Glomerular visceral epithelial cell (primary cell): ENCODE measurements around the gene C17orf107.
"Not testable (repeated sequence)": the region's sequence is repeated elsewhere in the genome, so short reads cannot be mapped to it uniquely, and the experiment has no call there.

ENCODE experiments used
- DNase-seq: peaks from one replicate; pipeline ENCODE4 v3.0.0-alpha.2; 2016; ENCODE audit errors: extremely low spot score

The C17orf107 gene

GRCh38 chr17:4899341-4900230 lies at the start of gene C17orf107:
Gene C17orf107 (plus strand): TSS chr17:4899536. CDS start chr17:4899763, 227 bp downstream.
- no peak for DNase-seq

GRCh38 chr17:4850246-4850645 lies 49.1 kb upstream of the C17orf107 start:
- peak; percentile 12 for DNase-seq

- no peak for DNase-seq
Measured at GRCh38 chr17:4851084-4851483, 48.3 kb upstream of the C17orf107 start.

GRCh38 chr17:4852567-4853207 lies 46.6 kb upstream of the C17orf107 start:
- peak; percentile 69 for DNase-seq

GRCh38 chr17:4853208-4853671 lies 46.1 kb upstream of the C17orf107 start:
- DNase-seq: no peak

- DNase-seq: peak; percentile 36
Measured at GRCh38 chr17:4854111-4854681, 45.1 kb upstream of the C17orf107 start.

GRCh38 chr17:4856271-4856936 lies 42.9 kb upstream of the C17orf107 start:
- no peak for DNase-seq

GRCh38 chr17:4856937-4857314 lies 42.4 kb upstream of the C17orf107 start:
- DNase-seq: no peak

- DNase-seq: not testable (repeated sequence)
Measured at GRCh38 chr17:4857347-4857746, 42.0 kb upstream of the C17orf107 start.

GRCh38 chr17:4858068-4858881 lies 41.1 kb upstream of the C17orf107 start:
- DNase-seq: no peak

- DNase-seq: peak; percentile 54
Measured at GRCh38 chr17:4858882-4859260, 40.5 kb upstream of the C17orf107 start.

GRCh38 chr17:4859816-4860625 lies 39.3 kb upstream of the C17orf107 start:
- DNase-seq: no peak

GRCh38 chr17:4860651-4861050 lies 38.7 kb upstream of the C17orf107 start:
- DNase-seq: no peak

- DNase-seq: no peak
Measured at GRCh38 chr17:4861052-4861451, 38.3 kb upstream of the C17orf107 start.

- DNase-seq: no peak
Measured at GRCh38 chr17:4862720-4863119, 36.6 kb upstream of the C17orf107 start.

- DNase-seq: no peak
Measured at GRCh38 chr17:4863321-4863720, 36.0 kb upstream of the C17orf107 start.

- not testable (repeated sequence) for DNase-seq
Measured at GRCh38 chr17:4867535-4867934, 31.8 kb upstream of the C17orf107 start.

- DNase-seq: not testable (repeated sequence)
Measured at GRCh38 chr17:4869058-4869998, 30.0 kb upstream of the C17orf107 start.

GRCh38 chr17:4870855-4871254 lies 28.5 kb upstream of the C17orf107 start:
- DNase-seq: no peak
